OCI-LY1 (cell line): ENCODE data around the gene PIM3.

Experiments used
- EZH2 ChIP-seq: fragments of 200-600 bp; sonication (generic), shearing (Covaris generic); IDR thresholded peaks from 2 replicates; pipeline ENCODE4 v1.8.0; 2017; ENCODE audit warnings: borderline replicate concordance, mixed run types, mild to moderate bottlenecking, antibody characterized with exemption, low read length, moderate library complexity, mixed read lengths
- TF ChIP-seq, protein P1 (sequence below): fragments of 200-600 bp; sonication (generic), shearing (Covaris generic); IDR thresholded peaks from 2 replicates; pipeline ENCODE4 v1.5.1; 2017; ENCODE audit warnings: mild to moderate bottlenecking, antibody characterized with exemption, low read length, moderate library complexity, mixed read lengths

DNA sequence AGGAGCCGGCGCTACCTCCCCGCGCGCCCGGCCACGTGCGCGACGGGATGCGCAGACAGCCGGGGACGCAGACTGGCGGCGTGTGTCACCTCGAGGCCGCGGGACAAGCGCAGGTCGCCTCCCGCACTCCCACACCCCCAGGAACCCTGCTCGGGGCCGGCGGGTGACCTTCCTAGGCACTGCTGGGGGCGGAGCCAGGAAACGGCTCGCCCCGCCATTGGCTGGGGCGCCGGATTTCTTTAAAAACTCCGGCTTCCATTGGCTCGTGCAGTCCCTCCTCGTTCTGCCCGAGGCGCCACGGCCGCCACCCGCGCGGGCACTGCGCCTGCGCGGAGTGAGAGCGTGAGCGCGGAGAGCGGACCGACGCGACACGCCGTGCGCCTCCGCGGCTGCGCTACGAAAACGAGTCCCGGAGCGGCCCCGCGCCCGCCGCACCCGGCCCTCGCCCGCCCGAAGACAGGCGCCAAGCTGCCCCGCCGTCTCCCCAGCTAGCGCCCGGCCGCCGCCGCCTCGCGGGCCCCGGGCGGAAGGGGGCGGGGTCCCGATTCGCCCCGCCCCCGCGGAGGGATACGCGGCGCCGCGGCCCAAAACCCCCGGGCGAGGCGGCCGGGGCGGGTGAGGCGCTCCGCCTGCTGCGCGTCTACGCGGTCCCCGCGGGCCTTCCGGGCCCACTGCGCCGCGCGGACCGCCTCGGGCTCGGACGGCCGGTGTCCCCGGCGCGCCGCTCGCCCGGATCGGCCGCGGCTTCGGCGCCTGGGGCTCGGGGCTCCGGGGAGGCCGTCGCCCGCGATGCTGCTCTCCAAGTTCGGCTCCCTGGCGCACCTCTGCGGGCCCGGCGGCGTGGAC lies at the start of gene PIM3:
- TF ChIP-seq, protein P1, sequence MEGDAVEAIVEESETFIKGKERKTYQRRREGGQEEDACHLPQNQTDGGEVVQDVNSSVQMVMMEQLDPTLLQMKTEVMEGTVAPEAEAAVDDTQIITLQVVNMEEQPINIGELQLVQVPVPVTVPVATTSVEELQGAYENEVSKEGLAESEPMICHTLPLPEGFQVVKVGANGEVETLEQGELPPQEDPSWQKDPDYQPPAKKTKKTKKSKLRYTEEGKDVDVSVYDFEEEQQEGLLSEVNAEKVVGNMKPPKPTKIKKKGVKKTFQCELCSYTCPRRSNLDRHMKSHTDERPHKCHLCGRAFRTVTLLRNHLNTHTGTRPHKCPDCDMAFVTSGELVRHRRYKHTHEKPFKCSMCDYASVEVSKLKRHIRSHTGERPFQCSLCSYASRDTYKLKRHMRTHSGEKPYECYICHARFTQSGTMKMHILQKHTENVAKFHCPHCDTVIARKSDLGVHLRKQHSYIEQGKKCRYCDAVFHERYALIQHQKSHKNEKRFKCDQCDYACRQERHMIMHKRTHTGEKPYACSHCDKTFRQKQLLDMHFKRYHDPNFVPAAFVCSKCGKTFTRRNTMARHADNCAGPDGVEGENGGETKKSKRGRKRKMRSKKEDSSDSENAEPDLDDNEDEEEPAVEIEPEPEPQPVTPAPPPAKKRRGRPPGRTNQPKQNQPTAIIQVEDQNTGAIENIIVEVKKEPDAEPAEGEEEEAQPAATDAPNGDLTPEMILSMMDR = no peak
- TF ChIP-seq EZH2 = no peak
